ENCODE results near the gene USP7.
A peak's percentile ranks its signal among the peaks of the same experiment; 100 is the strongest.

GRCh38 chr16:8847623-8848022 is 116.1 kb downstream of the USP7 start:
- no peak for TF ChIP-seq POLR2AphosphoS5 (IDR thresholded peaks at IDR 0.05; ENCODE audit: low read length)
- TF ChIP-seq POLR2A (IDR thresholded peaks at IDR 0.05; ENCODE audit: low read depth, low read length), result peak; percentile 25; the same call in 1 of the 2 replicates
- TF ChIP-seq, protein P1, sequence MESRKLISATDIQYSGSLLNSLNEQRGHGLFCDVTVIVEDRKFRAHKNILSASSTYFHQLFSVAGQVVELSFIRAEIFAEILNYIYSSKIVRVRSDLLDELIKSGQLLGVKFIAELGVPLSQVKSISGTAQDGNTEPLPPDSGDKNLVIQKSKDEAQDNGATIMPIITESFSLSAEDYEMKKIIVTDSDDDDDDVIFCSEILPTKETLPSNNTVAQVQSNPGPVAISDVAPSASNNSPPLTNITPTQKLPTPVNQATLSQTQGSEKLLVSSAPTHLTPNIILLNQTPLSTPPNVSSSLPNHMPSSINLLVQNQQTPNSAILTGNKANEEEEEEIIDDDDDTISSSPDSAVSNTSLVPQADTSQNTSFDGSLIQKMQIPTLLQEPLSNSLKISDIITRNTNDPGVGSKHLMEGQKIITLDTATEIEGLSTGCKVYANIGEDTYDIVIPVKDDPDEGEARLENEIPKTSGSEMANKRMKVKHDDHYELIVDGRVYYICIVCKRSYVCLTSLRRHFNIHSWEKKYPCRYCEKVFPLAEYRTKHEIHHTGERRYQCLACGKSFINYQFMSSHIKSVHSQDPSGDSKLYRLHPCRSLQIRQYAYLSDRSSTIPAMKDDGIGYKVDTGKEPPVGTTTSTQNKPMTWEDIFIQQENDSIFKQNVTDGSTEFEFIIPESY (IDR thresholded peaks at IDR 0.05), result no peak
- no peak for TF ChIP-seq SMARCA5 (IDR thresholded peaks at IDR 0.05)
- TF ChIP-seq SREBF2 (IDR thresholded peaks at IDR 0.05; ENCODE audit: low read length), result no peak

Data from GM12878 (cell line).